Cerebellar cortex (tissue), 1 donor: ENCODE measurements around the gene SMIM7.

ENCODE experiments used
- DNase-seq: peaks from one replicate; pipeline ENCODE4 v3.0.0-alpha.2; 2015; ENCODE audit warnings: low spot score

Gene SMIM7

GRCh38 chr19:16621165-16621800 is 38.7 kb downstream of the SMIM7 start:
- DNase-seq: no peak

- no peak for DNase-seq
Measured at GRCh38 chr19:16620584-16620983, 39.4 kb downstream of the SMIM7 start.

GRCh38 chr19:16620018-16620417 is 39.9 kb downstream of the SMIM7 start:
- DNase-seq: no peak

GRCh38 chr19:16619457-16619856 is 40.5 kb downstream of the SMIM7 start:
- no peak for DNase-seq

DNA sequence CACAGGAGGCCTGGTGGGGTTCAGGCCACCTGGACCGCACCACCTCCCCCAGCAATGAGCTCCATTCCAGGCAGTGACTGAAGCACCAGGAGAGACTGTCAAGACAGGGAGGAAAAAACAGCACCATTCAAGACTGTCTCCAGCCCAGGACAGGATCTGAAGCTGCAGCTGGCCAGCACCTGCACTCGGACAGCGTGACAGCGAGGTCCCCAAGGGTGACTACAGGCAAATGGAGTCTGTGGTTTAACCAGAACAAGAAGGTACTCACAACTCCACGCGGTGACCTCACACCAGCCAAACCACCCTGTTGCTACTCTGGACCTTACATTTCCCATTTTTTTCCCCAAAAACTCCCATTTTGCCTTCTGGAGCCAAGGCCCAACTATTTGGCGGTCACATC is 41.7 kb downstream of the SMIM7 start:
- DNase-seq: no peak

DNA sequence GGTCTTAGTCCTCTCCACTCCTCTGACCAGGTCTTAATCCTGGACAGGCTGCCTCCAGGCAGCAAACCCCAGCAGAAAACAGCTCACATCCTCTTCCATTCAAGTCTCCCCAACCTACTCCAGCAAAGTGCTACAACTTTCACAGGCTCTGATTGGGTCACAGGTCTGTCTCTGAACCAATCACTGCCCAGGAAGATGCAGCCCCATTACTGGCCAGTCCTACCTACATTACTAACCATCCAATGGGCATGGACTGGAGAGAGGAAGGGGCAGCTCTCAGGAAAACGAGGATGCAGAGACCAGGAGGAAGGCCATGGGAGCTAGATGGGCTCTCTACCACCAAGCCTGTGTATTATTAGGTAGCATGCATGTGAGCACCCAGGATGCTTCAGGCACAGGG is 44.1 kb downstream of the SMIM7 start:
- DNase-seq: no peak

- no peak for DNase-seq
Measured at GRCh38 chr19:16614941-16615340, 45.0 kb downstream of the SMIM7 start.

DNA sequence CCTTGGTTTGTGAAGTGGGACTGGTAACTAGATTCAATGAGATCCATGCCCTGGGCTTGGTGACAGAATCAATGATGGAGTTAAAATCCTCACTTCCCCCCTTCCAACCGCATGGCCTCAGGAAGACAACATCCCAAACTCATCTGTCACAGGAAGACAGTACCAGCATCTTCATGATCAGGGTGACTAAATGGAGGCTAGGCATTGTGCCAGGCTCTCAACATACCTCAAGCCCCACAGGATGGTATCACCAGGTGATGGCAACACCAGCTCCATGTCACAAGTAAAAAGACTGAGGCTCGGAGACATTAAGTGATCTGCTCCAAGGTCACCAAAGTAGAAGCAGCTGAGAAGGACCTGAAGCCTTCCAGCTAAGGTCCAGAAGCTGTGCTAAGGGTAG is 46.1 kb downstream of the SMIM7 start:
- no peak for DNase-seq

DNA sequence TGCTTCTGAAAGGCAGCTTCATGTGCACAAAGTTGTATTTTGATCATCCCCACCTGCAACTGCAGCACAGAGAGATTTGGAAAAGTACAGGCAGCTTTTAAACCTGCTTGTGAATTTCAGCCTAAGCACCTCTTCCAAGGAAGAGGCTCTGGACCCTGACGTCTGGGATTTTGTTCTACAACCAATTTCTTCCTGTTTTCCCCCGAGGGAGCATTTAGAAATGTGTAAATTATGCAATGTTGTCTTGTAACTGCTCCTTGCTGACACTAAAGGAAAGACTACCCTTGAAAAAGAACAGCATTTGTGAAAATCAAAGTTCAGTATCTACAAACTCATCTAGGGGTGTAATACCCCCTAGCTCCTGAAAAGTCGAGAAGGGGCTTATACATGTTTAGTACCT is 47.3 kb downstream of the SMIM7 start:
- no peak for DNase-seq

- DNase-seq: no peak
Measured at GRCh38 chr19:16611121-16611520, 48.8 kb downstream of the SMIM7 start.

GRCh38 chr19:16609511-16610200 is 50.3 kb downstream of the SMIM7 start:
- DNase-seq: no peak

- DNase-seq: peak; percentile 40
Measured at GRCh38 chr19:16608290-16608739, 51.6 kb downstream of the SMIM7 start.

DNA sequence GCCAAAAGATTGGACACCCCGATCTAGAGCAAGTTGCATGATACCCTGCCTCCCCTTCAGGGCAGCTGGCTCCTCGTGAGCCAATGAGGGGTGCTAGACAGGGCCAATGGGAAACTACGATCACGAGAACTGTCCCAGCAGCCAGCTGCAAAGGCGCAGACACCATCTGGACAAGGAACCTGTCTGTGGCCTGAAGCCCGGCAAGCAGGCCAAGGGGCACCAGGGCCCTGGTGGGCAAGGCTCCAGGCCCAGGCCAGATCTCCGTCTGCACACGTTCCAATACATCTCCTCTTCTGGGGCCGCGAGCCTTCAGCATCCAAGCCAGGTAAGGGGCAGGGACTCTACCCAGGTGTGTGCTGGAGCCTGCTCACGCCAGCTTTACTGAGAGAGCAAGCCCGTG is 52.1 kb downstream of the SMIM7 start:
- DNase-seq: no peak

GRCh38 chr19:16605553-16605994 is 54.4 kb downstream of the SMIM7 start:
- no peak for DNase-seq

GRCh38 chr19:16605115-16605514 is 54.8 kb downstream of the SMIM7 start:
- no peak for DNase-seq

- DNase-seq: no peak
Measured at GRCh38 chr19:16604615-16605014, 55.3 kb downstream of the SMIM7 start.

- no peak for DNase-seq
Measured at GRCh38 chr19:16603090-16603489, 56.9 kb downstream of the SMIM7 start.

DNA sequence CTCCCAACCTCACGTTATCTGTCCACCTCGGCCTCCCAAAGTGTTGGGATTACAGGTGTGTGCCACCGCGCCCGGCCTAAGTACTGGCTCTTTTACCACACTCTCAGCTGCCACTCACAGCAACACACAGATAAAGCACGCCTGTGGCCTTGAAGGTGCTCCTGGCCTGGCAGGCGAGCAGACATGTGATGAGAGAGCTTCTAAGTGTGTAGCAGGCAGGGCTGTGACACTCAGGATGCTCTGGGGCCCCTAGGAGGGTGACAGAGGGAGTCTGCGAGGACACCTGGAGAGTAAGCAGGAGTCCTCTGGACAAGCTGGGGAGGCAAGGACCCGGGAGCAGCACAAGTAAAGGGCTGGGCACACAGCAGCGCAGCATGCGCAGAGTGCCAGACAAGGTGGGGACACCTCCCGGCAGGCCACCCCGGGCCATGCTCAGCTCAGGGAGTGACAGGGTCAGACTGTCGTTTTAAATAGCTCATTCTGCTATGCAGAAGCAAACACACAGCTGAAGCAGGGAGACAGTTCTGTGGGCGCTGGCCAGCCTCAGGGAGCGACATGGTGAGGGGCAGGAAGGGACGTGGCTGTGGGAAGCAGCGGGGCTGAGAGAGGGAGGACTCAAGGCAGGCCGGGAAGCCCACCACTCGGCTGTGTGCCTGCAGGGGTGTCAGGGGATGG is 58.4 kb downstream of the SMIM7 start:
- no peak for DNase-seq

DNA sequence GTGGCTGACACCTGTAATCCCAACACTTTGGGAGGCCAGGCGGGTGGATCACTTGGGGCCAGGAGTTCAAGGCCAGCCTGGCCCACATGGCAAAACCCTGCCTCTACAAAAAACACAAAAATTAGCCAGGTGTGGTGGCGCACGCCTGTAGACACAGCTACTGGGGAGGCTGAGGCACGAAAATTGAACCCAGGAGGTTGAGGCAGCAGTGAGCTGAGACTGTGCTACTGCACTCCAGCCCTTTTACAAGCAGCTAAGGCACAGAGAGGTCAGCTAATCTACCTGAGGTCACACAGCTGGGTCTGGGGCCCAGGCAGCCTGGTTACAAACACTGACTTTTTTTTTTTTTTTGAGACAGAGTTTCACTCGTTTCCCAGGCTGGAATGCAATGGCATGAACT is 59.1 kb downstream of the SMIM7 start:
- DNase-seq: no peak

- DNase-seq: no peak
Measured at GRCh38 chr19:16599655-16600346, 60.1 kb downstream of the SMIM7 start.

DNA sequence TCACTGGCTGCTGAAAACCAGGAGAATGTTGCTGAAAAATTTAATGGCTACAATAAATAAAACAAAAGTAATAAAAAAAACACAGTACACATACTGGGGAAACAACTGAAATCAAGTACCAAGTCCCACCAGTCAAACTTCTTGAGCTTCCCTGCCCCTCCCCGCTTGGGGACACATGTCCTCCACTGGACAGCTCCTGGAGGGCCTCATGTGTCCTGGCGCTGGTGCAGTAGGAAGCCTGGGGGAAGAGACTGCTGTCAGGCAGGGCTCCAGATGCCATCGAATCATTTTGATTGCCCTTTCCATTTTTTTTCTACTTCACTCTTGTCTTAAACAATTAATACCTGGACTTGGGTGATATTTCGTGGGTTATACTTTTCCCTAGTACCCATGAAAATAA is 61.1 kb downstream of the SMIM7 start:
- DNase-seq: no peak

- DNase-seq: no peak
Measured at GRCh38 chr19:16596399-16596798, 63.5 kb downstream of the SMIM7 start.
